Vagina (tissue), 2 donors: ENCODE data around the gene LDB2. TPM values are rescaled to one million over a fixed set of nuclear protein-coding genes. Genes with fewer than 3 reads are reported as not detected.

Source experiments
- DNase-seq, 2 donors: peaks; one replicate each; pipeline ENCODE4 v3.0.0-alpha.2; 2017; ENCODE audit errors: extremely low spot score in 2 of 2
- H3K27ac ChIP-seq: fragments of 200-600 bp; sonication (generic); one replicate; pipeline ENCODE4 v1.5.1; 2019
- H3K27me3 ChIP-seq: fragments of 200-600 bp; sonication (generic); one replicate; pipeline ENCODE4 v1.5.1; 2019
- H3K36me3 ChIP-seq, 2 donors: fragments of 200-600 bp; sonication (generic); one replicate each; pipeline ENCODE4 v1.5.1; 2017 to 2019
- H3K4me1 ChIP-seq: fragments of 200-600 bp; sonication (generic); one replicate; pipeline ENCODE4 v1.5.1; 2019
- H3K4me3 ChIP-seq, 2 donors: fragments of 200-600 bp; sonication (generic); 1 replicate in 1 of 2; 2 replicates in 1 of 2; pipeline ENCODE4 v1.5.1; 2016 to 2019
- H3K9me3 ChIP-seq: fragments of 200-600 bp; sonication (generic); one replicate; pipeline ENCODE4 v1.5.1; 2019
- CTCF ChIP-seq, 3 experiments: fragments of 450-650 bp in 2 of 3; fragments of 200-600 bp in 1 of 3; sonication (generic) in 1 of 3; IDR thresholded peaks; one replicate each; pipeline ENCODE4 v1.5.1; 2017 to 2019; ENCODE audit warnings: antibody characterized with exemption in 3 of 3, mild to moderate bottlenecking in 2 of 3, moderate library complexity in 2 of 3
- POLR2A ChIP-seq, 2 donors: fragments of 450-650 bp; IDR thresholded peaks; one replicate each; pipeline ENCODE4 v1.6.1; 2017; ENCODE audit warnings: antibody characterized with exemption in 2 of 2, mild to moderate bottlenecking in 2 of 2, moderate library complexity in 2 of 2
- POLR2AphosphoS5 ChIP-seq, 2 donors: sonication (generic); formaldehyde crosslinking; IDR thresholded peaks; one replicate each; pipeline ENCODE4 v1.9.0; 2017; ENCODE audit warnings: antibody characterized with exemption in 2 of 2, mild to moderate bottlenecking in 2 of 2, low read depth in 1 of 2; ENCODE audit not compliant: insufficient read depth in 1 of 2
- intact Hi-C: fragments of 100-400 bp; cut with DNase I; formaldehyde crosslinking; loops from one replicate; pipeline ENCODE4 v1.15.1; 2023
- total RNA-seq: library from RNA; depleted of rRNA; stranded (reverse); fragments of >200 nt; gene quantifications from one replicate; pipeline ENCODE4 v1.2.3, GENCODE V29; 2016

Gene LDB2
- total RNA-seq, 1 donor from 2014 or later = 70.0 TPM

- Histone ChIP-seq H3K4me3 (no peak overlapping the region), H3K9me3 (no peaks in the 10 kb centered on the region), H3K27ac (no peak overlapping the region), H3K4me1 (peaks cover 5% of the 10 kb centered on the region), H3K36me3 (no peaks in the 10 kb centered on the region), H3K27me3 (no peaks in the 10 kb centered on the region)
- DNase-seq = no peak
- intact Hi-C loops = no loop called here
- TF ChIP-seq POLR2AphosphoS5 (IDR thresholded peaks at IDR 0.05; ENCODE audit: insufficient read depth in 1 of 2, low read depth in 1 of 2) (no peak), POLR2A (IDR thresholded peaks at IDR 0.05) (no peak), CTCF (IDR thresholded peaks at IDR 0.05) (no peak)
Measured at GRCh38 chr4:16812041-16812440, 86.4 kb downstream of the LDB2 start.

- Histone ChIP-seq H3K27me3 (no peaks in the 10 kb centered on the region), H3K36me3 (no peaks in the 10 kb centered on the region), H3K9me3 (no peaks in the 10 kb centered on the region), H3K4me3 (no peak overlapping the region), H3K4me1 (peaks cover 2% of the 10 kb centered on the region), H3K27ac (no peak overlapping the region)
- intact Hi-C loops = no loop called here
- TF ChIP-seq POLR2A (IDR thresholded peaks at IDR 0.05) (no peak), CTCF (IDR thresholded peaks at IDR 0.05) (no peak), POLR2AphosphoS5 (IDR thresholded peaks at IDR 0.05; ENCODE audit: insufficient read depth in 1 of 2, low read depth in 1 of 2) (no peak)
- DNase-seq = no peak
Measured at GRCh38 chr4:16809943-16810342, 88.5 kb downstream of the LDB2 start.

DNA sequence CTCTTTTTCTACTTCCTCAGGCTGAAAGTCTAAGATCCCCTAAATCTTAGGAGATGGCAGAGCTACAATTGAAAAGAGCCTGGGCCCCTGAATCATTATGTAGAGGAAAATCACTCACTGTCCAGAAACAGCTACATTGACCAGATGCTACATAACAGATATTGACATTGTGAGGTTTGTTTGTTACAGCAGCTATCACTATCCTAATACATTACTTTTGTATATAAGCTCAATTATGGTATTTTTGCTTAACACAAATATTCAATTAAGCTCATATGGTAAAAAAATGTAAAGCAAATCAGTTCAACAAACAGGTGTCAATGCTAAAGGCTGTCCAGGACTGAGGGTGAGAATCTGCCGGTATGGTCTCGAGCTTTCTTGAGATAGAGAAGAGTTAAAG is 89.4 kb downstream of the LDB2 start:
- H3K36me3 ChIP-seq = no peaks in the 10 kb centered on the region
- H3K27me3 ChIP-seq = no peaks in the 10 kb centered on the region
- H3K9me3 ChIP-seq = no peaks in the 10 kb centered on the region
- no peak for DNase-seq
- intact Hi-C loops = no loop called here
- no peak for TF ChIP-seq POLR2A (IDR thresholded peaks at IDR 0.05)
- no peak for TF ChIP-seq CTCF (IDR thresholded peaks at IDR 0.05)
- TF ChIP-seq POLR2AphosphoS5 (IDR thresholded peaks at IDR 0.05; ENCODE audit: insufficient read depth in 1 of 2, low read depth in 1 of 2) = no peak
- H3K27ac ChIP-seq = no peak overlapping the region
- H3K4me3 ChIP-seq = no peak overlapping the region
- no peaks in the 10 kb centered on the region for H3K4me1 ChIP-seq

- H3K9me3 ChIP-seq = no peaks in the 10 kb centered on the region
- H3K27me3 ChIP-seq = no peaks in the 10 kb centered on the region
- H3K4me1 ChIP-seq = no peaks in the 10 kb centered on the region
- no peak overlapping the region for H3K4me3 ChIP-seq
- intact Hi-C loops = no loop called here
- DNase-seq = no peak
- no peaks in the 10 kb centered on the region for H3K36me3 ChIP-seq
- no peak for TF ChIP-seq POLR2AphosphoS5 (IDR thresholded peaks at IDR 0.05; ENCODE audit: insufficient read depth in 1 of 2, low read depth in 1 of 2)
- TF ChIP-seq CTCF (IDR thresholded peaks at IDR 0.05) = no peak
- no peak for TF ChIP-seq POLR2A (IDR thresholded peaks at IDR 0.05)
- H3K27ac ChIP-seq = no peak overlapping the region
Measured at GRCh38 chr4:16807355-16807754, 91.1 kb downstream of the LDB2 start.

- H3K9me3 ChIP-seq = no peaks in the 10 kb centered on the region
- DNase-seq = no peak
- no peaks in the 10 kb centered on the region for H3K27me3 ChIP-seq
- H3K27ac ChIP-seq = no peak overlapping the region
- TF ChIP-seq POLR2AphosphoS5 (IDR thresholded peaks at IDR 0.05; ENCODE audit: insufficient read depth in 1 of 2, low read depth in 1 of 2) = no peak
- TF ChIP-seq POLR2A (IDR thresholded peaks at IDR 0.05) = no peak
- TF ChIP-seq CTCF (IDR thresholded peaks at IDR 0.05) = no peak
- no peak overlapping the region for H3K4me3 ChIP-seq
- no peaks in the 10 kb centered on the region for H3K4me1 ChIP-seq
- intact Hi-C loops = no loop called here
- H3K36me3 ChIP-seq = no peaks in the 10 kb centered on the region
Measured at GRCh38 chr4:16804581-16804980, 93.9 kb downstream of the LDB2 start.
